CD4-positive, alpha-beta T cell (primary cell): Measurements from ENCODE around the gene NDRG4. TPM values are rescaled to one million over a fixed set of nuclear protein-coding genes. Genes with fewer than 3 reads are reported as not detected.
A peak's percentile ranks its signal among the peaks of the same experiment; 100 is the strongest.

Experiments
- ATAC-seq: fragments of 200-7000 bp; cut with Tn5 transposase; one replicate; pipeline ENCODE4 v1.10.0; 2022; ENCODE audit warnings: mild to moderate bottlenecking; ENCODE audit not compliant: poor library complexity
- CTCF ChIA-PET: fragments of 350-600 bp; sonication (Branson Sonifier 250); formaldehyde crosslinking; loops from one replicate; lab custom pipeline; 2021; ENCODE audit warnings: antibody characterized with exemption, inconsistent platforms; lab: Charles Lee
- POLR2A ChIA-PET: fragments of 350-600 bp; sonication (Branson Sonifier 250); formaldehyde crosslinking; loops from one replicate; lab custom pipeline; 2021; ENCODE audit warnings: antibody characterized with exemption, inconsistent platforms; lab: Charles Lee
- DNase-seq, 14 experiments: peaks; one replicate each; pipeline ENCODE4 v3.0.0-alpha.2; 2013 to 2020; ENCODE audit warnings: mixed read lengths in 2 of 14
- H3K27ac ChIP-seq, 2 donors: one replicate each; pipeline versions ENCODE4 v1.5.1 to v1.7.0; 2013; ENCODE audit warnings: low read length in 2 of 2, low read depth in 1 of 2, mild to moderate bottlenecking in 1 of 2
- H3K27me3 ChIP-seq, 2 experiments: 1 replicate in 1 of 2; 2 replicates in 1 of 2; pipeline versions ENCODE4 v1.6.1 to v1.7.0; 2013; ENCODE audit warnings: low read length in 2 of 2, control low read depth in 1 of 2, mild to moderate bottlenecking in 1 of 2, moderate library complexity in 1 of 2; ENCODE audit not compliant: insufficient read depth in 2 of 2, control insufficient read depth in 1 of 2
- H3K36me3 ChIP-seq: one replicate; pipeline ENCODE4 v1.6.1; 2013; ENCODE audit warnings: low read length, control low read depth; ENCODE audit not compliant: insufficient read depth
- H3K4me1 ChIP-seq: one replicate; pipeline ENCODE4 v1.6.1; 2013; ENCODE audit warnings: low read length, control low read depth; ENCODE audit not compliant: insufficient read depth
- H3K4me3 ChIP-seq: one replicate; pipeline ENCODE4 v1.5.1; 2013; ENCODE audit warnings: mild to moderate bottlenecking, low read length, moderate library complexity
- H3K9me3 ChIP-seq, 2 experiments: 1 replicate in 1 of 2; 2 replicates in 1 of 2; pipeline versions ENCODE4 v1.6.1 to v1.7.0; 2013; ENCODE audit warnings: low read length in 2 of 2, mild to moderate bottlenecking in 2 of 2, control low read depth in 1 of 2, moderate library complexity in 1 of 2; ENCODE audit not compliant: control insufficient read depth in 1 of 2, insufficient read depth in 1 of 2
- H3K27ac Mint-ChIP-seq: one replicate; pipeline ENCODE4 v1.8.0; 2020; ENCODE audit warnings: mixed read lengths
- H3K27me3 Mint-ChIP-seq: one replicate; pipeline ENCODE4 v1.8.0; 2021; ENCODE audit warnings: mixed read lengths
- H3K36me3 Mint-ChIP-seq: one replicate; pipeline ENCODE4 v1.8.0; 2021; ENCODE audit warnings: low read depth, mixed read lengths
- H3K4me1 Mint-ChIP-seq: one replicate; pipeline ENCODE4 v1.8.0; 2021; ENCODE audit warnings: low read depth, mixed read lengths
- H3K4me3 Mint-ChIP-seq: one replicate; pipeline ENCODE4 v1.8.0; 2020; ENCODE audit warnings: mild to moderate bottlenecking, mixed read lengths
- H3K9me3 Mint-ChIP-seq: one replicate; pipeline ENCODE4 v1.8.0; 2020; ENCODE audit warnings: mixed read lengths
- CTCF ChIP-seq: fragments of 200-600 bp; IDR thresholded peaks from one replicate; pipeline ENCODE4 v1.8.0; 2022; ENCODE audit warnings: antibody characterized with exemption, mild to moderate bottlenecking
- intact Hi-C, 2 experiments: fragments of 100-400 bp; cut with DNase I in 1 of 2; cut with micrococcal nuclease in 1 of 2; formaldehyde crosslinking; loops; one replicate each; pipeline versions ENCODE4 v1.15.1 to v1.9.0; 2023 to 2025; cut with DNase I, micrococcal nuclease
- total RNA-seq, 174 experiments: library from RNA in 2 of 174; stranded (reverse) in 2 of 174; gene quantifications; one replicate each; pipeline ENCODE4 v1.2.3 and lab custom pipeline; 2021 to 2026

NDRG4 gene
- total RNA-seq, 2 experiments from 2014 or later, result 2.8 to 3.2 TPM

GRCh38 chr16:58467905-58468304 is 32.0 kb upstream of the NDRG4 start:
- peaks cover 13% of the 10 kb centered on the region for H3K4me1 ChIP-seq
- H3K27ac Mint-ChIP-seq, result no peak overlapping the region
- no peaks in the 10 kb centered on the region for H3K9me3 Mint-ChIP-seq
- DNase-seq (no peak), ATAC-seq (no peak)
- POLR2A ChIA-PET, result no interaction called here
- no peaks in the 10 kb centered on the region for H3K36me3 ChIP-seq
- no peak for TF ChIP-seq CTCF
- no peaks in the 10 kb centered on the region for H3K36me3 Mint-ChIP-seq
- no peaks in the 10 kb centered on the region for H3K4me1 Mint-ChIP-seq
- no peak overlapping the region for H3K27ac ChIP-seq
- peaks cover 63% of the 10 kb centered on the region for H3K27me3 Mint-ChIP-seq
- peaks cover 40 to 46% of the 10 kb centered on the region in 2 experiments for H3K27me3 ChIP-seq
- H3K9me3 ChIP-seq, result peaks cover 0 to 19% of the 10 kb centered on the region in 2 experiments
- H3K4me3 ChIP-seq, result no peak overlapping the region
- no peak overlapping the region for H3K4me3 Mint-ChIP-seq
- intact Hi-C loops, result no loop called here
- CTCF ChIA-PET, result no interaction called here

GRCh38 chr16:58471209-58471975 is 28.6 kb upstream of the NDRG4 start:
- ATAC-seq, result no peak
- peak in 1 of 14 experiments; percentile 2 for DNase-seq
- intact Hi-C loops, result no loop called here
- Mint-ChIP-seq H3K27ac (no peak overlapping the region), H3K27me3 (peaks cover 59% of the 10 kb centered on the region), H3K4me1 (no peaks in the 10 kb centered on the region), H3K36me3 (no peaks in the 10 kb centered on the region), H3K9me3 (no peaks in the 10 kb centered on the region), H3K4me3 (no peak overlapping the region)
- Histone ChIP-seq H3K27ac (no peak overlapping the region), H3K27me3 (peaks cover 19 to 23% of the 10 kb centered on the region in 2 experiments), H3K4me1 (no peaks in the 10 kb centered on the region), H3K4me3 (no peak overlapping the region), H3K9me3 (peaks cover 0 to 6% of the 10 kb centered on the region in 2 experiments), H3K36me3 (no peaks in the 10 kb centered on the region)
- TF ChIP-seq CTCF, result no peak
- ChIA-PET CTCF (no interaction called here), POLR2A (no interaction called here)

- H3K9me3 ChIP-seq, result peaks cover 0 to 6% of the 10 kb centered on the region in 2 experiments
- no peaks in the 10 kb centered on the region for H3K36me3 ChIP-seq
- ATAC-seq (no peak), DNase-seq (no peak)
- intact Hi-C loops, result no loop called here
- no peaks in the 10 kb centered on the region for H3K36me3 Mint-ChIP-seq
- TF ChIP-seq CTCF, result no peak
- no peak overlapping the region for H3K4me3 ChIP-seq
- H3K27me3 ChIP-seq, result peaks cover 10 to 17% of the 10 kb centered on the region in 2 experiments
- ChIA-PET POLR2A (no interaction called here), CTCF (no interaction called here)
- peaks cover 50% of the 10 kb centered on the region for H3K27me3 Mint-ChIP-seq
- H3K27ac Mint-ChIP-seq, result no peak overlapping the region
- no peak overlapping the region for H3K4me3 Mint-ChIP-seq
- H3K4me1 ChIP-seq, result no peaks in the 10 kb centered on the region
- H3K9me3 Mint-ChIP-seq, result no peaks in the 10 kb centered on the region
- H3K27ac ChIP-seq, result no peak overlapping the region
- no peaks in the 10 kb centered on the region for H3K4me1 Mint-ChIP-seq
Observed at GRCh38 chr16:58472266-58472665, 27.7 kb upstream of the NDRG4 start.
